ENCODE data around the gene NPAS3. TPM values are rescaled to one million over a fixed set of nuclear protein-coding genes. Genes with fewer than 3 reads are reported as not detected.

NPAS3 gene
- total and polyA plus RNA-seq, 2 donors (not counting 3 experiments of a cell fraction or from before 2014, with no cell fraction given): 0.10 to 0.13 TPM

DNA sequence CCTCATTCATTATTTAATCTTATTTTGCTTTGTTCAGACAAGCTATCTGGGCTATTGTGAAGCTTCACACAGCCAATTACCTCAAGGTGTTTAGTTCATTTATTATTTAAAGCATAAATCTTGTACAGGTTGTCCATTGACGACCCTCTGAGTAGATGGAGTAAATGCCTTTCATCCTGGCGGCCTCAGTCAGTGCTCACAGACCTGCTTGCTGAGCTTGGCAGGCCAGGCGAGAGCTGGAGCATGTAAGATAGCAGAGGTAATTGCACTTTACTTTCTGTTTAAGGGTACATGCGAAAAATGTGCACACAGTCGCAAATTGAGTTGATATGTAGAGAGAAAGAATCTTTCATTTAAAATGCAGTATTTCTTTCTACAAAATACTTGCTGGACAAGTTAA lies 224.4 kb downstream of the NPAS3 start:
- intact Hi-C loops (cut with micrococcal nuclease) (no loop called here), dilution Hi-C loops (cut with MboI; ENCODE audit: extremely low pct_ligation_motif_present, low sequenced_read_pairs) (no loop called here)
- H3K79me2 ChIP-seq (ENCODE audit: control insufficient read depth, insufficient read depth, low read length): no peaks in the 10 kb centered on the region
- ChIA-PET POLR2A (no interaction called here), CTCF (no interaction called here)
- no TSS peak for BruUV-seq (replicated peaks)
- TF ChIP-seq POLR2AphosphoS5 (IDR thresholded peaks at IDR 0.05; ENCODE audit: insufficient read depth, low read depth, low read length) (no peak), JUN (IDR thresholded peaks at IDR 0.05; ENCODE audit: borderline replicate concordance, insufficient read depth, insufficient read length, low read depth) (no peak), GATA2 (IDR thresholded peaks at IDR 0.05; ENCODE audit: insufficient read depth, insufficient read length, low read depth, low read length) (no peak), POLR2A (IDR thresholded peaks at IDR 0.05; ENCODE audit: low read depth, low read length) (no peak), MYC (IDR thresholded peaks at IDR 0.05; ENCODE audit: low read depth, low read length) (no peak), EZH2 (IDR thresholded peaks at IDR 0.05; ENCODE audit: borderline replicate concordance, low read depth, low read length, severe bottlenecking) (no peak), CTCF (IDR thresholded peaks at IDR 0.05; ENCODE audit: extremely low read depth in 1 of 2, insufficient read depth in 1 of 2, low read depth in 1 of 2, low read length in 2 of 2) (no peak), FOS (IDR thresholded peaks at IDR 0.05; ENCODE audit: borderline replicate concordance, insufficient read depth, low read length) (no peak)
- TF ChIP-seq, protein P1, sequence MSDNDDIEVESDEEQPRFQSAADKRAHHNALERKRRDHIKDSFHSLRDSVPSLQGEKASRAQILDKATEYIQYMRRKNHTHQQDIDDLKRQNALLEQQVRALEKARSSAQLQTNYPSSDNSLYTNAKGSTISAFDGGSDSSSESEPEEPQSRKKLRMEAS (IDR thresholded peaks at IDR 0.05; ENCODE audit: insufficient read depth, insufficient read length): no peak
- DNase-seq (ENCODE audit: low read depth, low spot score): no peak
- H3K9me3 ChIP-seq (replicated peaks; ENCODE audit: control insufficient read depth, insufficient read depth, low read length): no peaks in the 10 kb centered on the region
- no peak overlapping the region for H3K4me3 ChIP-seq (replicated peaks in 1 of 3; ENCODE audit: insufficient read depth in 1 of 3, low read depth in 1 of 3, low read length in 3 of 3)
- H3K27me3 ChIP-seq (ENCODE audit: control insufficient read depth in 2 of 2, insufficient read depth in 2 of 2, low read length in 2 of 2): no peaks in the 10 kb centered on the region
- H3K27ac ChIP-seq (ENCODE audit: insufficient read depth, low read depth, low read length): no peak overlapping the region
- H3K4me2 ChIP-seq (ENCODE audit: insufficient read depth, low read length): no peak overlapping the region
- no peak overlapping the region for H3K9ac ChIP-seq (replicated peaks; ENCODE audit: extremely low read depth, insufficient read depth, low read length)
- no peak overlapping the region for H2AFZ ChIP-seq (ENCODE audit: low read depth, low read length)
- no peaks in the 10 kb centered on the region for H3K4me1 ChIP-seq (ENCODE audit: control insufficient read depth, extremely low read depth, insufficient read depth, low read length)
- no peaks in the 10 kb centered on the region for H3K36me3 ChIP-seq (ENCODE audit: control insufficient read depth in 2 of 2, extremely low read depth in 1 of 2, insufficient read depth in 2 of 2, low read length in 2 of 2)
- no peak for FAIRE-seq
- H4K20me1 ChIP-seq (replicated peaks; ENCODE audit: control insufficient read depth, extremely low read depth, insufficient read depth, low read length): no peaks in the 10 kb centered on the region
- no peaks in the 10 kb centered on the region for H3K9me1 ChIP-seq (replicated peaks; ENCODE audit: control insufficient read depth, extremely low read depth, insufficient read depth, low read length)

Data from endothelial cell of umbilical vein (primary cell).